SK-N-SH (cell line): ENCODE data around the gene CDK3.

Source experiments
- CTCF ChIP-seq: fragments of 200-600 bp; sonication (generic); IDR thresholded peaks from 2 replicates; pipeline ENCODE4 v1.6.1; 2017; ENCODE audit warnings: antibody characterized with exemption, mild to moderate bottlenecking, moderate library complexity
- EZH2phosphoT487 ChIP-seq: fragments of 200-600 bp; sonication (generic); IDR thresholded peaks from 2 replicates; pipeline ENCODE4 v1.6.1; 2017; ENCODE audit warnings: low read depth, mixed run types, mild to moderate bottlenecking, antibody characterized with exemption, moderate library complexity, borderline replicate concordance
- FOXJ3 ChIP-seq: sonication (generic); formaldehyde crosslinking; IDR thresholded peaks from 2 replicates; pipeline ENCODE4 v1.5.1; 2020; ENCODE audit warnings: mild to moderate bottlenecking, missing genetic modification reagents
- GABPA ChIP-seq: IDR thresholded peaks from 2 replicates; pipeline ENCODE4 v1.4.0; 2012; ENCODE audit warnings: low read depth, mild to moderate bottlenecking
- GATA2 ChIP-seq: sonication (generic); formaldehyde crosslinking; IDR thresholded peaks from 2 replicates; pipeline ENCODE4 v1.5.0; 2020; ENCODE audit warnings: mild to moderate bottlenecking, missing genetic modification reagents
- NRF1 ChIP-seq: IDR thresholded peaks from 2 replicates; pipeline ENCODE4 v1.6.1; 2012; ENCODE audit warnings: low read depth, mild to moderate bottlenecking, low read length
- POLR2AphosphoS5 ChIP-seq: IDR thresholded peaks from 2 replicates; pipeline ENCODE4 v1.6.1; 2012; ENCODE audit warnings: low read depth, low read length
- RFX5 ChIP-seq: IDR thresholded peaks from 2 replicates; pipeline ENCODE4 v1.6.1; 2012; ENCODE audit warnings: mild to moderate bottlenecking, improper control_type of control experiment, low read length
- RXRA ChIP-seq: IDR thresholded peaks from 2 replicates; pipeline ENCODE4 v1.4.0; 2012; ENCODE audit warnings: low read depth, mild to moderate bottlenecking, borderline replicate concordance
- SIN3A ChIP-seq: IDR thresholded peaks from 2 replicates; pipeline ENCODE4 v1.6.1; 2012; ENCODE audit warnings: low read depth, mild to moderate bottlenecking, low read length, moderate library complexity, borderline replicate concordance
- SMC3 ChIP-seq: IDR thresholded peaks from 2 replicates; pipeline ENCODE4 v1.6.1; 2012; ENCODE audit warnings: low read depth, low read length, improper control_type of control experiment
- TAF1 ChIP-seq: IDR thresholded peaks from 2 replicates; pipeline ENCODE4 v1.6.1; 2012; ENCODE audit warnings: low read depth, mild to moderate bottlenecking, low read length, moderate library complexity, borderline replicate concordance
- USF1 ChIP-seq: IDR thresholded peaks from 2 replicates; pipeline ENCODE4 v1.4.0; 2012; ENCODE audit warnings: low read depth, borderline replicate concordance

GRCh38 chr17:76007131-76007849 lies 6.6 kb downstream of the CDK3 start:
- TF ChIP-seq SMC3 (no peak), GABPA (no peak), POLR2AphosphoS5 (no peak), CTCF (no peak), GATA2 (no peak), SIN3A (no peak), USF1 (no peak), NRF1 (no peak), EZH2phosphoT487 (no peak), FOXJ3 (CRISPR knock-in tag) (no peak), RFX5 (no peak), RXRA (no peak), TAF1 (no peak)
